Heart left ventricle (tissue), 13 donors: ENCODE measurements around the gene SYNPO2.

Experiments
- POLR2A ChIP-seq, 2 donors: fragments of 450-650 bp; IDR thresholded peaks; one replicate each; pipeline ENCODE4 v1.6.1; 2017; ENCODE audit warnings: antibody characterized with exemption in 2 of 2, mild to moderate bottlenecking in 2 of 2, moderate library complexity in 2 of 2
- TF ChIP-seq, protein P1 (sequence below), 12 donors: fragments of 200-600 bp; sonication (generic) in 4 of 12; IDR thresholded peaks; one replicate each; pipeline versions ENCODE4 v1.5.0 to v1.8.0; 2018 to 2022; ENCODE audit warnings: antibody characterized with exemption in 12 of 12, mild to moderate bottlenecking in 5 of 12
- donor health status: ischemic (EF 13 %, LVEDD 7.1; RV severe dilation, severe dysfunction).
- donor health status: DM: no; HTN: yes; CAD: no.
- donor health status: DM: no; HTN: no; CAD: no.
- donor health status: ischemic (EF 25% LVEDD 6.9; RV normal size, moderate dysfunction).
- donor health status: ischemic (EF 25% LVEDD 5.7; RV mildly dilated, moderate dysfunction).
- donor health status: ischemic (EF 35%, LVEDD 5.7; RV mildly dilated, moderate dysfunction).
- donor health status: nonischemic (EF 11% LVEDD 7.7; RV severe dilation, severe dysfunction).
- donor health status: DM: yes; HTN: yes; CAD: no.
- donor health status: PGD.
- donor health status: ischemic (EF 29% LVEDD 5.4; RV normal size, mild dysfunction).
- donor health status: nonischemic (EF 23%, LVEDD 6.1; RV moderate dilation, normal function).

DNA sequence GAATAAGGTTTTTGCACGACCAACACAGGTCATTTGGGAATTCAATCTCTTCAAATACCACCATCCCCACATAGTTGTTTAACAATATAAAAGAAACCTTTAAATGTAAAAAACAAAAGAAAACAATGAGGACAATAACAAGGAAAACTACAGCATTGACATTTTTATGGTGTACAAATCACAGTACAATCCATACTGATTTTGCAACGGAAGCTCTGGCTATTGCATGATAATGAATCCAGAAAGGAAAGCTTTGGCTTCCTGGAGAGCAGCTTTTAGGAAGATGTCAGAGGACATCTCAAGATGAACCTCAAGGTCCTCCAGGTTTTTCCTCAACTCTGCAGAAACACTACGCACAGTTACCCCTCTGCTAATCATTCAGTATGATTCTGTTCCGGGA is 135.4 kb downstream of the SYNPO2 start:
- TF ChIP-seq, protein P1, sequence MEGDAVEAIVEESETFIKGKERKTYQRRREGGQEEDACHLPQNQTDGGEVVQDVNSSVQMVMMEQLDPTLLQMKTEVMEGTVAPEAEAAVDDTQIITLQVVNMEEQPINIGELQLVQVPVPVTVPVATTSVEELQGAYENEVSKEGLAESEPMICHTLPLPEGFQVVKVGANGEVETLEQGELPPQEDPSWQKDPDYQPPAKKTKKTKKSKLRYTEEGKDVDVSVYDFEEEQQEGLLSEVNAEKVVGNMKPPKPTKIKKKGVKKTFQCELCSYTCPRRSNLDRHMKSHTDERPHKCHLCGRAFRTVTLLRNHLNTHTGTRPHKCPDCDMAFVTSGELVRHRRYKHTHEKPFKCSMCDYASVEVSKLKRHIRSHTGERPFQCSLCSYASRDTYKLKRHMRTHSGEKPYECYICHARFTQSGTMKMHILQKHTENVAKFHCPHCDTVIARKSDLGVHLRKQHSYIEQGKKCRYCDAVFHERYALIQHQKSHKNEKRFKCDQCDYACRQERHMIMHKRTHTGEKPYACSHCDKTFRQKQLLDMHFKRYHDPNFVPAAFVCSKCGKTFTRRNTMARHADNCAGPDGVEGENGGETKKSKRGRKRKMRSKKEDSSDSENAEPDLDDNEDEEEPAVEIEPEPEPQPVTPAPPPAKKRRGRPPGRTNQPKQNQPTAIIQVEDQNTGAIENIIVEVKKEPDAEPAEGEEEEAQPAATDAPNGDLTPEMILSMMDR (IDR thresholded peaks at IDR 0.05), result no peak
- no peak for TF ChIP-seq POLR2A (IDR thresholded peaks at IDR 0.05)
